Activated CD4-positive, alpha-beta T cell treated with anti-CD3 and anti-CD28 coated beads, Interleukin-2, Interleukin-6, amounts not matched to agents 100 ng/mL and 50 ng/mL, durations not matched to agents 16 hours and 8 hours (primary cell): Measurements from ENCODE around the gene S100A10.

Experiments
- DNase-seq: peaks from one replicate; pipeline ENCODE4 v3.0.0-alpha.2; 2020

Gene S100A10

GRCh38 chr1:151993734-151994496, at the start of gene S100A10:
Gene S100A10 (minus strand): TSS chr1:151993859. CDS start chr1:151986230, 7,629 bp downstream.
- DNase-seq = peak; percentile 84

GRCh38 chr1:152042030-152042429, 48.4 kb upstream of the S100A10 start:
- no peak for DNase-seq

- no peak for DNase-seq
Measured at GRCh38 chr1:152039886-152040285, 46.2 kb upstream of the S100A10 start.

- no peak for DNase-seq
Measured at GRCh38 chr1:152039461-152039860, 45.8 kb upstream of the S100A10 start.

- no peak for DNase-seq
Measured at GRCh38 chr1:152038871-152039270, 45.2 kb upstream of the S100A10 start.

GRCh38 chr1:152036267-152037216, 42.9 kb upstream of the S100A10 start, which contains the start of gene S100A11:
Gene S100A11 (minus strand): TSS chr1:152037004. CDS start chr1:152036915, 89 bp downstream.
- DNase-seq = peak; percentile 90

GRCh38 chr1:152035539-152036266, 42.0 kb upstream of the S100A10 start:
- peak; percentile 51 for DNase-seq

- DNase-seq = peak; percentile 86
Measured at GRCh38 chr1:152034654-152035538, 41.2 kb upstream of the S100A10 start.

- no peak for DNase-seq
Measured at GRCh38 chr1:152034324-152034653, 40.6 kb upstream of the S100A10 start.

GRCh38 chr1:152029929-152030211, 36.2 kb upstream of the S100A10 start:
- DNase-seq = no peak

- DNase-seq = peak; percentile 54
Measured at GRCh38 chr1:152029144-152029928, 35.7 kb upstream of the S100A10 start.

GRCh38 chr1:152026895-152027294, 33.2 kb upstream of the S100A10 start:
- DNase-seq = no peak

GRCh38 chr1:152024223-152024622, 30.6 kb upstream of the S100A10 start:
- no peak for DNase-seq

- no peak for DNase-seq
Measured at GRCh38 chr1:152023221-152023620, 29.6 kb upstream of the S100A10 start.

GRCh38 chr1:152022474-152022873, 28.8 kb upstream of the S100A10 start:
- no peak for DNase-seq

GRCh38 chr1:152021569-152021968, 27.9 kb upstream of the S100A10 start:
- no peak for DNase-seq

GRCh38 chr1:152020849-152021248, 27.2 kb upstream of the S100A10 start:
- DNase-seq = no peak

GRCh38 chr1:152018537-152018936, 24.9 kb upstream of the S100A10 start:
- peak; percentile 34 for DNase-seq

- DNase-seq = no peak
Measured at GRCh38 chr1:152015766-152016165, 22.1 kb upstream of the S100A10 start.

- no peak for DNase-seq
Measured at GRCh38 chr1:152014943-152015342, 21.3 kb upstream of the S100A10 start.

- peak; percentile 67 for DNase-seq
Measured at GRCh38 chr1:152013664-152014237, 20.1 kb upstream of the S100A10 start.
